Mucosa of rectum (tissue), 2 donors: ENCODE measurements around the gene DAB2IP.

ENCODE experiments used
- H3K27ac ChIP-seq, 2 donors: one replicate each; pipeline ENCODE4 v1.7.0; 2013; ENCODE audit warnings: inconsistent platforms in 2 of 2, low read depth in 2 of 2, low read length in 2 of 2
- H3K27me3 ChIP-seq, 2 donors: one replicate each; pipeline ENCODE4 v1.7.0; 2013; ENCODE audit warnings: low read length in 2 of 2; ENCODE audit not compliant: control insufficient read depth in 2 of 2, insufficient read depth in 2 of 2
- H3K36me3 ChIP-seq, 2 donors: one replicate each; pipeline ENCODE4 v1.7.0; 2013; ENCODE audit warnings: low read length in 2 of 2; ENCODE audit not compliant: control insufficient read depth in 2 of 2, insufficient read depth in 2 of 2
- H3K4me1 ChIP-seq, 2 donors: one replicate each; pipeline ENCODE4 v1.7.0; 2013; ENCODE audit warnings: low read length in 2 of 2, mild to moderate bottlenecking in 1 of 2; ENCODE audit not compliant: control insufficient read depth in 2 of 2, insufficient read depth in 2 of 2
- H3K4me3 ChIP-seq, 2 donors: one replicate each; pipeline ENCODE4 v1.7.0; 2013; ENCODE audit warnings: low read length in 2 of 2
- H3K9ac ChIP-seq, 2 donors: one replicate each; pipeline ENCODE4 v1.7.0; 2013; ENCODE audit warnings: low read length in 2 of 2, low read depth in 1 of 2, mild to moderate bottlenecking in 1 of 2
- H3K9me3 ChIP-seq, 2 donors: one replicate each; pipeline ENCODE4 v1.7.0; 2013; ENCODE audit warnings: low read length in 2 of 2; ENCODE audit not compliant: control insufficient read depth in 2 of 2
- donor health status: healthy.
- donor health status: Normal muscosa, but diverticular disease.

DAB2IP gene

DNA sequence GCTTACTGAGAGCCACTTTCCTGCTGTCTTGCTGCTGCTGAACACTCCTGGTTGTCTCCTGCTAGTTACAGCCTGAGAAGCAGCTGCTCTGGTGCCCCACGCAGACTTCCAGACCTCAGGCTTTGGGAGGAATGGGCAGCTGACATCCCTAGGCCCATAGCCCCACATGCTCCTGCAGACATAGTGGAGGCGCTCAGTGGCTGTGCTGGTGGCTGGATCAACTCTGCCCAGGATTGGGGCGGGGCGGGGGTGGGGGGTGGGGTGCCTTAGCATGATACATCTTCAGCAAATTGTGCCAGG lies 93.9 kb downstream of the DAB2IP start:
- no peak overlapping the region for H3K27ac ChIP-seq
- H3K9ac ChIP-seq, result no peak overlapping the region
- no peaks in the 10 kb centered on the region for H3K9me3 ChIP-seq
- peaks cover 43 to 58% of the 10 kb centered on the region in 2 donors for H3K4me1 ChIP-seq
- peak overlapping the region in 1 of 2 donors; percentile 29 for H3K4me3 ChIP-seq
- H3K27me3 ChIP-seq, result no peaks in the 10 kb centered on the region
- H3K36me3 ChIP-seq, result peaks cover 8 to 13% of the 10 kb centered on the region in 2 donors

- H3K4me3 ChIP-seq, result no peak overlapping the region
- H3K9me3 ChIP-seq, result no peaks in the 10 kb centered on the region
- no peaks in the 10 kb centered on the region for H3K27me3 ChIP-seq
- H3K9ac ChIP-seq, result no peak overlapping the region
- peaks cover 8 to 13% of the 10 kb centered on the region in 2 donors for H3K36me3 ChIP-seq
- peaks cover 34 to 50% of the 10 kb centered on the region in 2 donors for H3K4me1 ChIP-seq
- no peak overlapping the region for H3K27ac ChIP-seq
These were observed 95.0 kb downstream of the DAB2IP start for GRCh38 chr9:121746411-121746810.

DNA sequence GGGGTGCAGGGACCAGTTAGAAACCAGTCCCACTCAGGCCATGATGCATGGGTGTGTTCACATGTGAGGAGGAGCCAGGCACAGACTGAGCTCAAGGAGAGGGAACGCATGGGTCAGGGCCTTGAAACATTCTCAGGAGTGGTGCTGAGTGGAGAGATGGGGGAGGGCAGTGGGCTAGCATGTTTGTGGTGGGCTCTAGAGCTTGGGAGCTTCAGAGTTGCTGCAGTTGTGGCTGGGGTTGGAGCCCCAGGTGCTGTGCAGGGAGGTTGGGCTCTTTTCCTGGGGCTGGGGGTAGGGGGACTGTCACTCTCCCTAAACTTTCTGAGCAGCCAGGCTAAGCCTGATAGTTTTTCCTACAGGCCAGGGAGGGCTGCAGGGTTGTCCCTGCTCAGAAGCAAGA lies 95.4 kb downstream of the DAB2IP start:
- Histone ChIP-seq H3K27ac (no peak overlapping the region), H3K4me1 (peaks cover 33 to 50% of the 10 kb centered on the region in 2 donors), H3K4me3 (no peak overlapping the region)

DNA sequence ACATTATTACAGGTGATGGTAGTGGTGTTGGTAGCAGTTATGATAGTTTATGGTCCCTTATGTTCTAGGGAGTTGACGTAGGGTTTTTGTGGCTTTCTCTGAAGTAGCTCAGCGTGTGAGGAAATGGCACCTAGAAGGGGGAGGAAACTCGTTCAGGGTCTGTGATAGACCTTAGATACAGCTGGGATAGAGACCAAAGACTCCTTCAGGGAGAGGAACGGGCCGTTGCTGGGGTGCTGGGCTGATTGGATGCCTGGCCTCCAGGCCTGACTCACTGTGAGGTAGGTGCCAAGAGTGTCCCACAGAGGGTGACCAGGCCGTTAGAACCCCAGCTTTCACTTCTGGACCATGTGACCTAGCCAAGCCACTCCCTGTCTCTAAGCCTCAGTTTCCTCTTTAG lies 96.6 kb downstream of the DAB2IP start:
- H3K4me3 ChIP-seq, result no peak overlapping the region
- H3K27ac ChIP-seq, result peak overlapping the region; percentile 3 to 49
- no peaks in the 10 kb centered on the region for H3K9me3 ChIP-seq
- H3K4me1 ChIP-seq, result peaks cover 27 to 42% of the 10 kb centered on the region in 2 donors
- no peak overlapping the region for H3K9ac ChIP-seq
- H3K36me3 ChIP-seq, result peaks cover 14 to 15% of the 10 kb centered on the region in 2 donors
- no peaks in the 10 kb centered on the region for H3K27me3 ChIP-seq

More for the DNA sequence above, 95.4 kb downstream of the DAB2IP start:
- Histone ChIP-seq H3K9me3 (no peaks in the 10 kb centered on the region), H3K27me3 (no peaks in the 10 kb centered on the region), H3K9ac (no peak overlapping the region), H3K36me3 (peaks cover 11 to 16% of the 10 kb centered on the region in 2 donors)

DNA sequence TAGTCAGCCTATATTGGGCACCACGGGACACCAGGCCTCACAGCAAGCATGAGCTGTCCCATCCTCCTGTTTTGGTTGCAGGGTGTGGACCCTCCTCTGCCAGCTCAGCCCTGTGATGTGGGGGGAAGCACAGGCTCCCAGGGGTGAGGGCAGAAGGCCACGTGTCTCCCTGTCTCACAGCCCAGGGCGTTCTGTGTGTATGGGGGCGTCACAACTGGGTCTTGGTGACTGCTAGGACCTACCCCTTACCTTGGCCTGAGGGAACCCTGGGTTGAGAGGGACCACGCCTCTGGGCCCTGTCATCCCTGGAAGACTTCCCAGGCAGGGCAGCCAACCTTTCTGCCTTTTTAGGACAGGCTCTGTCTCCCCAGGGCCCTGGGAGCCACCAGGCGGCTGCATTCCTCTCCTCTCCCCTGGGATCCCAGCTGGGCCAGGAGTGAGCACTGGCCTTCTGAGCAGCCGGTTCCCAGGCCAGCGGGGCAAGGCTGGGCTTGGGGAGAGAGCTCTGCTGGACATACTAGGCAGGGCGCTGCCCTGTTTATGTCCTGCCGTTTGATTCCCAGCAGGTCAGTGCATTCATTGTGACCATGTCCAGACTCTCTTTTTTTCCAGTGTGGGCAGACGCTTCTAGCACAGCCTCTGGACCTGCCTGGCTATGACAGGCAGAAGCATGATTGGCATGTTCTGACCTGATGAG lies 97.4 kb downstream of the DAB2IP start:
- Histone ChIP-seq H3K27me3 (no peaks in the 10 kb centered on the region), H3K4me3 (no peak overlapping the region), H3K27ac (peak overlapping the region; percentile 3 to 49), H3K9me3 (no peaks in the 10 kb centered on the region), H3K9ac (no peak overlapping the region), H3K4me1 (peaks cover 22 to 36% of the 10 kb centered on the region in 2 donors), H3K36me3 (peaks cover 14 to 15% of the 10 kb centered on the region in 2 donors)

- peaks cover 14 to 29% of the 10 kb centered on the region in 2 donors for H3K4me1 ChIP-seq
- no peaks in the 10 kb centered on the region for H3K9me3 ChIP-seq
- no peak overlapping the region for H3K9ac ChIP-seq
- no peaks in the 10 kb centered on the region for H3K27me3 ChIP-seq
- H3K36me3 ChIP-seq, result peaks cover 14 to 15% of the 10 kb centered on the region in 2 donors
- H3K4me3 ChIP-seq, result no peak overlapping the region
- H3K27ac ChIP-seq, result no peak overlapping the region
These were observed 98.2 kb downstream of the DAB2IP start for GRCh38 chr9:121749614-121750013.

GRCh38 chr9:121750259-121750714 lies 98.9 kb downstream of the DAB2IP start:
- Histone ChIP-seq H3K4me1 (peaks cover 8 to 22% of the 10 kb centered on the region in 2 donors), H3K9ac (no peak overlapping the region), H3K36me3 (peaks cover 14 to 15% of the 10 kb centered on the region in 2 donors), H3K27me3 (no peaks in the 10 kb centered on the region), H3K4me3 (no peak overlapping the region), H3K9me3 (no peaks in the 10 kb centered on the region), H3K27ac (peak overlapping the region in 1 of 2 donors; percentile 6)

GRCh38 chr9:121750715-121751623 lies 99.5 kb downstream of the DAB2IP start:
- no peaks in the 10 kb centered on the region for H3K27me3 ChIP-seq
- peak overlapping the region; percentile 6 to 38 for H3K27ac ChIP-seq
- no peak overlapping the region for H3K4me3 ChIP-seq
- H3K36me3 ChIP-seq, result peaks cover 14 to 15% of the 10 kb centered on the region in 2 donors
- peaks cover 5 to 22% of the 10 kb centered on the region in 2 donors for H3K4me1 ChIP-seq
- H3K9me3 ChIP-seq, result no peaks in the 10 kb centered on the region
- H3K9ac ChIP-seq, result no peak overlapping the region

DNA sequence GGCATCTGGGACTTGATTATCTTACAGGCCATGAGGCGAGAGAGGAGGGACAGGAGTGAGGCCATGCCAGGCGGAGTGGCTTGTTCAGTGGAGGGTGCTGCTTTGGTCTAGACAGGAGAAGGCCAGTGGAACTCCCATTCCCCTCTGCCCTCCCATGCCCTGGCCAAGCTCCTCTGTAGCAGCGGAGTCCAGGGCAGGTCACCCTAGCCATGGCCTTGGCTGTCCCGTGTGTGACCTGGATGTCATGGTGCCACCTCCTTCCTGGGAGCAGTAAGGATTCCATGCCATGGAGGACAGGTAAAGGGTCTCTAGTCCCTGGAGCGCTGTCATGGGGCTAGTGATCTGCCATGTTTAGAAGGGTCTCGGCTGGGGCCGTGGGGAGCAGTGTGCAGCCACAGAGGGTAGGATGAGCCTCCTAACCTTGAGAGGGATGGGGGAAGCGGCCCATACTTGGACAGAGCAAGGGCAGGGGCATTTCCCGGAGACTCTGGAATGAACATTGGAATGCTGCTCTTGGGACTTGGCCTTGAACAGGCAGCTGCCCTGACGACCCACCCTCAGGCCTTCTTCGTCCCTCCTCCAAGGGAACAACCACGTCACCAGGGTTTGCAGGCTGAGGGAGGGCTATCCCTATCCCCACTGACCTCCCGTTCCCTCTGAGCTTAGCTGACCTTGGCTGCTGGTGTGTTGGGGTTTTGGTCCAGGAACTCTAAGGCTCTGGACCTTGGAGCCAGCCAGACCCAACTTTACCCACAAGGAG lies 100.4 kb downstream of the DAB2IP start:
- H3K9ac ChIP-seq, result no peak overlapping the region
- no peak overlapping the region for H3K4me3 ChIP-seq
- peak overlapping the region in 1 of 2 donors; percentile 38 for H3K27ac ChIP-seq

More for the DNA sequence above, 100.4 kb downstream of the DAB2IP start:
- no peaks in the 10 kb centered on the region for H3K9me3 ChIP-seq
- H3K27me3 ChIP-seq, result no peaks in the 10 kb centered on the region
- peaks cover 5 to 22% of the 10 kb centered on the region in 2 donors for H3K4me1 ChIP-seq
- H3K36me3 ChIP-seq, result peaks cover 15 to 19% of the 10 kb centered on the region in 2 donors
